A549 (cell line): Measurements from ENCODE around the gene SLC25A25. TPM values are rescaled to one million over a fixed set of nuclear protein-coding genes. Genes with fewer than 3 reads are reported as not detected.

Source experiments
- ATAC-seq, 2 experiments: fragments of 200-7000 bp in 1 of 2; fragments of >200 bp in 1 of 2; cut with Nextera tagmentation in 1 of 2; cut with Tn5 transposase in 1 of 2; 3 replicates each; pipeline versions ENCODE4 v1.8.0 to v1.9.1; 2018 to 2020; ENCODE audit warnings: mild to moderate bottlenecking in 1 of 2, moderate library complexity in 1 of 2
- CTCF ChIA-PET: fragments of 300-600 bp; sonication (Branson Sonifier 250); formaldehyde crosslinking; extraction: SDS; loops from one replicate; lab custom pipeline; 2021; ENCODE audit warnings: antibody characterized with exemption, inconsistent platforms; lab: Yijun Ruan, JAX
- POLR2A ChIA-PET: fragments of 350-600 bp; formaldehyde crosslinking; extraction: SDS; loops from one replicate; lab custom pipeline; 2021; ENCODE audit warnings: antibody characterized with exemption, inconsistent platforms; lab: Yijun Ruan, JAX
- DNase-seq, 2 experiments: peaks; one replicate each; pipeline versions ENCODE4 v3.0.0 to v3.0.0-alpha.2; 2011 to 2016; ENCODE audit warnings: low read depth in 1 of 2, low spot score in 1 of 2
- FAIRE-seq: peaks from 2 replicates; lab custom pipeline; 2011; peaks lifted over from hg19 to GRCh38; lab: Jason Lieb, UNC
- H3K27ac ChIP-seq, 2 experiments: fragments of >200 bp; sonication (Bioruptor Twin); formaldehyde crosslinking; 3 replicates each; pipeline ENCODE4 v1.5.1; 2016 to 2017
- H3K4me1 ChIP-seq: fragments of >200 bp; sonication (Bioruptor Twin); formaldehyde crosslinking; 3 replicates; pipeline ENCODE4 v1.6.1; 2016
- H3K4me2 ChIP-seq: fragments of >200 bp; sonication (Bioruptor Twin); formaldehyde crosslinking; 3 replicates; pipeline ENCODE4 v1.6.1; 2016
- H3K4me3 ChIP-seq: fragments of >200 bp; sonication (Bioruptor Twin); formaldehyde crosslinking; 3 replicates; pipeline ENCODE4 v1.5.1; 2016
- H3K9me3 ChIP-seq: fragments of >200 bp; sonication (Bioruptor Twin); formaldehyde crosslinking; 3 replicates; pipeline ENCODE4 v1.6.1; 2016
- BHLHE40 ChIP-seq: IDR thresholded peaks from 2 replicates; pipeline ENCODE4 v1.6.1; 2012; ENCODE audit warnings: low read depth, low read length, inconsistent platforms
- CBX8 ChIP-seq: fragments of 200-600 bp; sonication (generic); IDR thresholded peaks from 2 replicates; pipeline ENCODE4 v1.6.1; 2016
- EHMT2 ChIP-seq: fragments of 200-600 bp; sonication (generic); IDR thresholded peaks from 2 replicates; pipeline ENCODE4 v1.6.1; 2016; ENCODE audit warnings: antibody characterized with exemption, low read depth, mild to moderate bottlenecking, moderate library complexity
- ESRRA ChIP-seq: fragments of 150-350 bp; IDR thresholded peaks from 2 replicates; pipeline ENCODE4 v1.6.1; 2014; ENCODE audit warnings: mild to moderate bottlenecking, low read length, borderline replicate concordance
- FOSL2 ChIP-seq, 2 experiments: fragments of 450-650 bp in 1 of 2; fragments of >200 bp in 1 of 2; sonication (Bioruptor Twin) in 1 of 2; formaldehyde crosslinking; IDR thresholded peaks; 2 replicates each; pipeline versions ENCODE4 v1.5.0 to v1.6.1; 2016 to 2020; ENCODE audit warnings: mild to moderate bottlenecking in 1 of 2, moderate library complexity in 1 of 2
- HDAC2 ChIP-seq: fragments of 200-600 bp; sonication (generic); IDR thresholded peaks from 2 replicates; pipeline ENCODE4 v1.6.1; 2016
- HEYL ChIP-seq: fragments of 250-450 bp; sonication (Bioruptor Pico); IDR thresholded peaks from 2 replicates; pipeline ENCODE4 v1.8.0; 2021; ENCODE audit warnings: mild to moderate bottlenecking, moderate library complexity
- JUNB ChIP-seq: fragments of >200 bp; sonication (Bioruptor Twin); formaldehyde crosslinking; IDR thresholded peaks from 2 replicates; pipeline ENCODE4 v1.6.1; 2016
- KDM5A ChIP-seq: fragments of 200-600 bp; sonication (generic); IDR thresholded peaks from 2 replicates; pipeline ENCODE4 v1.6.1; 2016; ENCODE audit warnings: antibody characterized with exemption, mild to moderate bottlenecking
- MYC ChIP-seq: IDR thresholded peaks from 2 replicates; pipeline ENCODE4 v1.6.1; 2012; ENCODE audit warnings: mild to moderate bottlenecking, inconsistent platforms, low read length, improper control_type of control experiment, borderline replicate concordance
- NFE2L2 ChIP-seq: fragments of 150-350 bp; conservative IDR thresholded peaks from 2 replicates; pipeline ENCODE4 v1.6.1; 2014; ENCODE audit warnings: low read length
- NR3C1 ChIP-seq: fragments of >200 bp; sonication (Bioruptor Twin); formaldehyde crosslinking; IDR thresholded peaks from 3 replicates; pipeline ENCODE4 v1.6.1; 2017
- PBX3 ChIP-seq: IDR thresholded peaks from 2 replicates; pipeline ENCODE4 v1.6.1; 2012
- POLR2A ChIP-seq: IDR thresholded peaks from 2 replicates; pipeline ENCODE4 v1.6.1; 2012; ENCODE audit warnings: mild to moderate bottlenecking, low read length
- RAD21 ChIP-seq, 2 experiments: fragments of >200 bp in 1 of 2; sonication (Bioruptor Twin) in 1 of 2; formaldehyde crosslinking in 1 of 2; IDR thresholded peaks in 1 of 2; conservative IDR thresholded peaks in 1 of 2; 2 replicates in 1 of 2; 3 replicates in 1 of 2; pipeline ENCODE4 v1.6.1; 2012 to 2018; ENCODE audit warnings: inconsistent platforms in 1 of 2
- RARB ChIP-seq: fragments of 250-450 bp; sonication (Bioruptor Pico); IDR thresholded peaks from 2 replicates; pipeline ENCODE4 v1.8.0; 2021; ENCODE audit warnings: mild to moderate bottlenecking, moderate library complexity
- REST ChIP-seq: fragments of 200-600 bp; sonication (generic); IDR thresholded peaks from 2 replicates; pipeline ENCODE4 v1.6.1; 2016; ENCODE audit warnings: antibody characterized with exemption, mild to moderate bottlenecking, moderate library complexity
- RNF2 ChIP-seq: fragments of 200-600 bp; sonication (generic); IDR thresholded peaks from 2 replicates; pipeline ENCODE4 v1.6.1; 2016; ENCODE audit warnings: low read depth, mild to moderate bottlenecking, antibody characterized with exemption, moderate library complexity, borderline replicate concordance
- SMC3 ChIP-seq: fragments of >200 bp; sonication (Bioruptor Twin); formaldehyde crosslinking; IDR thresholded peaks from 3 replicates; pipeline ENCODE4 v1.6.1; 2018; ENCODE audit warnings: inconsistent platforms
- SREBF2 ChIP-seq: fragments of 450-650 bp; IDR thresholded peaks from 2 replicates; pipeline ENCODE4 v1.6.1; 2014; ENCODE audit warnings: mild to moderate bottlenecking, moderate library complexity
- ZNF302 ChIP-seq: fragments of 250-450 bp; sonication (Bioruptor Pico); IDR thresholded peaks from 2 replicates; pipeline ENCODE4 v1.9.0; 2021; ENCODE audit warnings: inconsistent platforms, mild to moderate bottlenecking, moderate library complexity
- ZSCAN20 ChIP-seq: fragments of 250-450 bp; sonication (Bioruptor Pico); IDR thresholded peaks from 2 replicates; pipeline ENCODE4 v1.8.0; 2022; ENCODE audit warnings: mild to moderate bottlenecking, moderate library complexity
- WGBS: methylation state at CpG from one replicate; pipeline ENCODE4 v1.1.6; 2017; ENCODE audit errors: missing lambda C conversion rate; 5-methylcytosine and 5-hydroxymethylcytosine counted together
- polyA plus RNA-seq, 4 experiments: library from polyadenylated mRNA; depleted of rRNA in 3 of 4; stranded (reverse); fragments of >200 nt; fragmentation: RNase III in 1 of 4; extraction: RNeasy Plus Mini Kit Qiagen cat#74134 plus additional on column Dnase treatment in 1 of 4; gene quantifications; 2 replicates in 3 of 4; 3 replicates in 1 of 4; pipeline ENCODE4 v1.2.3, GENCODE V29; 2011 to 2017
- TF ChIP-seq, protein P1 (sequence below): fragments of 250-450 bp; sonication (Bioruptor Pico); IDR thresholded peaks from 2 replicates; pipeline ENCODE4 v1.5.0; 2020; ENCODE audit warnings: low read depth, mild to moderate bottlenecking, moderate library complexity
- TF ChIP-seq, protein P2 (sequence below): fragments of 450-650 bp; IDR thresholded peaks from 2 replicates; pipeline ENCODE4 v1.6.1; 2014; ENCODE audit warnings: antibody characterized with exemption

Gene SLC25A25
- polyA plus RNA-seq, 2 of the 4 experiments (the other 2 are of a cell fraction): 7.0 TPM

- TF ChIP-seq PBX3: no peak
These were observed 40.3 kb upstream of the SLC25A25 start (continued) for GRCh38 chr9:128027705-128028104.

GRCh38 chr9:128033609-128034008 is 34.4 kb upstream of the SLC25A25 start:
- H3K4me3 ChIP-seq: no peak overlapping the region
- H3K9me3 ChIP-seq: no peaks in the 10 kb centered on the region
- peaks cover 5% of the 10 kb centered on the region; the same call in 1 of the 3 replicates for H3K4me1 ChIP-seq
- ATAC-seq: no peak
- TF ChIP-seq SREBF2 (no peak), NR3C1 (no peak), PBX3 (no peak), CBX8 (no peak), MYC (no peak), POLR2A (no peak), HDAC2 (no peak), HEYL (no peak), KDM5A (no peak), SMC3 (no peak), RNF2 (no peak), NFE2L2 (no peak), ESRRA (no peak), BHLHE40 (no peak)
- TF ChIP-seq, protein P1, sequence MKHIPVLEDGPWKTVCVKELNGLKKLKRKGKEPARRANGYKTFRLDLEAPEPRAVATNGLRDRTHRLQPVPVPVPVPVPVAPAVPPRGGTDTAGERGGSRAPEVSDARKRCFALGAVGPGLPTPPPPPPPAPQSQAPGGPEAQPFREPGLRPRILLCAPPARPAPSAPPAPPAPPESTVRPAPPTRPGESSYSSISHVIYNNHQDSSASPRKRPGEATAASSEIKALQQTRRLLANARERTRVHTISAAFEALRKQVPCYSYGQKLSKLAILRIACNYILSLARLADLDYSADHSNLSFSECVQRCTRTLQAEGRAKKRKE (CRISPR knock-in tag): no peak
- TF ChIP-seq, protein P2, sequence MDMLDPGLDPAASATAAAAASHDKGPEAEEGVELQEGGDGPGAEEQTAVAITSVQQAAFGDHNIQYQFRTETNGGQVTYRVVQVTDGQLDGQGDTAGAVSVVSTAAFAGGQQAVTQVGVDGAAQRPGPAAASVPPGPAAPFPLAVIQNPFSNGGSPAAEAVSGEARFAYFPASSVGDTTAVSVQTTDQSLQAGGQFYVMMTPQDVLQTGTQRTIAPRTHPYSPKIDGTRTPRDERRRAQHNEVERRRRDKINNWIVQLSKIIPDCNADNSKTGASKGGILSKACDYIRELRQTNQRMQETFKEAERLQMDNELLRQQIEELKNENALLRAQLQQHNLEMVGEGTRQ: no peak
- WGBS: 74% methylated on average over 4 of the region's 4 CpGs
- H3K4me2 ChIP-seq: 0 out of 3 replicates have a peak overlapping the region, but pooled peaks have one; percentile 22
- CTCF ChIA-PET: interaction anchor here (0.6 to 29.7 kb wide), 17 partner anchors 8 to 431 kb away, joined by 3 to 827 read pairs (median 11); partner anchors contain the start of genes DPM2, EEIG1 and PIP5KL1
- POLR2A ChIA-PET: no interaction called here
- DNase-seq: no peak
- peak overlapping the region in 1 of 2 experiments; percentile 57; a peak in 3 of 6 replicates for H3K27ac ChIP-seq
- no peak for FAIRE-seq

- peak; percentile 89 to 91 for DNase-seq
- Histone ChIP-seq H3K4me1 (peaks cover 5% of the 10 kb centered on the region; the same call in 1 of the 3 replicates), H3K4me2 (no peak overlapping the region), H3K4me3 (no peak overlapping the region), H3K27ac (peak overlapping the region; percentile 61 to 87), H3K9me3 (no peaks in the 10 kb centered on the region)
- CTCF ChIA-PET: interaction anchor here (0.6 to 29.7 kb wide), 44 partner anchors 13 to 1169 kb away, joined by 3 to 827 read pairs (median 6); partner anchors contain the start of genes DPM2, EEIG1, NAIF1 and PIP5KL1
- POLR2A ChIA-PET: interaction anchor here (0.9 to 1.0 kb wide), 2 partner anchors 54 to 92 kb away, joined by 3 read pairs; partner anchors contain the start of gene EEIG1
- no peak for FAIRE-seq
- 32% methylated on average over 8 of the region's 8 CpGs for WGBS
- peak; percentile 97 to 98 for ATAC-seq
- TF ChIP-seq RARB: no peak
- TF ChIP-seq MYC: peak; percentile 93; the same call in 1 of the 2 replicates
- TF ChIP-seq ZSCAN20 (CRISPR knock-in tag): no peak
- no peak for TF ChIP-seq JUNB
- TF ChIP-seq EHMT2: no peak
- TF ChIP-seq FOSL2 (IDR thresholded peaks at IDR 0.05): no peak
- no peak for TF ChIP-seq FOSL2 (CRISPR knock-in tag; IDR thresholded peaks at IDR 0.05)
- TF ChIP-seq HDAC2: no peak
- TF ChIP-seq REST: no peak
- TF ChIP-seq POLR2A: no peak
- TF ChIP-seq RAD21 (conservative IDR thresholded peaks at IDR 0.05 in 1 of 2, IDR thresholded peaks at IDR 0.05 in 1 of 2): peak; percentile 97 to 99
- TF ChIP-seq ZNF302 (CRISPR knock-in tag): no peak
These were observed 33.0 kb upstream of the SLC25A25 start for GRCh38 chr9:128034821-128035652.
